K562 (cell line): Measurements from ENCODE around the gene PTP4A2.

Experiments used
- FOS ChIP-seq: IDR thresholded peaks from 3 replicates; pipeline ENCODE4 v1.6.1; 2011; ENCODE audit not compliant: insufficient read length; ENCODE audit errors: extremely low read depth
- FOXM1 ChIP-seq, 2 experiments: fragments of 450-650 bp in 1 of 2; sonication (generic) in 1 of 2; formaldehyde crosslinking in 1 of 2; IDR thresholded peaks; 2 replicates each; pipeline versions ENCODE4 v1.6.1 to v1.9.0; 2017 to 2022; ENCODE audit warnings: low read depth in 2 of 2, mild to moderate bottlenecking in 2 of 2, missing genetic modification reagents in 1 of 2, moderate library complexity in 1 of 2
- GABPA ChIP-seq: fragments of 200-800 bp; sonication (Bioruptor generic); conservative IDR thresholded peaks from 2 replicates; pipeline ENCODE4 v1.6.1; 2016; ENCODE audit warnings: low read depth, missing genetic modification characterization, missing compliant biosample characterization
- HDAC1 ChIP-seq, 2 experiments: fragments of 450-650 bp; IDR thresholded peaks; 2 replicates each; pipeline ENCODE4 v1.6.1; 2016 to 2017; ENCODE audit warnings: inconsistent platforms in 1 of 2, mild to moderate bottlenecking in 1 of 2, moderate library complexity in 1 of 2
- NELFE ChIP-seq: IDR thresholded peaks from 2 replicates; pipeline ENCODE4 v1.6.1; 2011; ENCODE audit warnings: mild to moderate bottlenecking; ENCODE audit not compliant: insufficient read depth, insufficient read length
- PHF8 ChIP-seq: fragments of 200-600 bp; sonication (generic); IDR thresholded peaks from 2 replicates; pipeline ENCODE4 v1.6.1; 2012; ENCODE audit warnings: mixed run types, mild to moderate bottlenecking, inconsistent platforms, low read length, moderate library complexity, borderline replicate concordance
- POLR2AphosphoS5 ChIP-seq: IDR thresholded peaks from 2 replicates; pipeline ENCODE4 v1.6.1; 2011; ENCODE audit warnings: mild to moderate bottlenecking, low read depth, low read length, moderate library complexity; ENCODE audit not compliant: control insufficient read depth, insufficient read depth
- SRF ChIP-seq, 2 experiments: fragments of 250-450, 450-650 bp in 1 of 2; sonication (Bioruptor Pico) in 1 of 2; sonication (generic) in 1 of 2; formaldehyde crosslinking; IDR thresholded peaks; 2 replicates each; pipeline versions ENCODE4 v1.5.0 to v1.5.1; 2020 to 2022; ENCODE audit warnings: mild to moderate bottlenecking in 1 of 2, missing genetic modification reagents in 1 of 2
- TBL1XR1 ChIP-seq, 2 experiments: IDR thresholded peaks; 2 replicates each; pipeline ENCODE4 v1.6.1; 2012; ENCODE audit warnings: improper control_type of control experiment in 2 of 2, low read length in 2 of 2, mild to moderate bottlenecking in 1 of 2
- TRIM25 ChIP-seq: fragments of 450-650 bp; IDR thresholded peaks from 2 replicates; pipeline ENCODE4 v1.7.0; 2016; ENCODE audit warnings: borderline replicate concordance
- ZKSCAN1 ChIP-seq: fragments of 150-350 bp; IDR thresholded peaks from 2 replicates; pipeline ENCODE4 v1.6.1; 2016; ENCODE audit warnings: low read depth, low read length
- ZZZ3 ChIP-seq: fragments of 450-650 bp; IDR thresholded peaks from 2 replicates; pipeline ENCODE4 v1.6.1; 2016; ENCODE audit warnings: antibody characterized with exemption, mild to moderate bottlenecking, moderate library complexity
- TF ChIP-seq, protein P1 (sequence below): fragments of 250-450 bp; sonication (Bioruptor Pico); IDR thresholded peaks from 2 replicates; pipeline ENCODE4 v1.4.0; 2020; ENCODE audit warnings: borderline replicate concordance
- TF ChIP-seq, protein P2 (sequence below), 3 experiments: IDR thresholded peaks in 2 of 3; conservative IDR thresholded peaks in 1 of 3; 2 replicates each; pipeline ENCODE4 v1.5.1; 2011 to 2012; ENCODE audit warnings: low read length in 3 of 3, mild to moderate bottlenecking in 3 of 3, control low read depth in 2 of 3, improper control_type of control experiment in 1 of 3, inconsistent platforms in 1 of 3, low read depth in 1 of 3, mixed read lengths in 1 of 3, moderate library complexity in 1 of 3; ENCODE audit not compliant: insufficient read depth in 2 of 3

- TF ChIP-seq TBL1XR1 (IDR thresholded peaks at IDR 0.05; ENCODE audit: low read length in 2 of 2) (no peak), POLR2AphosphoS5 (no peak), ZZZ3 (no peak), TRIM25 (no peak), NELFE (no peak), FOS (no peak), SRF (CRISPR knock-in tag; IDR thresholded peaks at IDR 0.05) (no peak), GABPA (tag) (no peak), HDAC1 (IDR thresholded peaks at IDR 0.05) (no peak), FOXM1 (IDR thresholded peaks at IDR 0.05; ENCODE audit: low read depth) (no peak), FOXM1 (CRISPR knock-in tag; IDR thresholded peaks at IDR 0.05; ENCODE audit: low read depth) (no peak), ZKSCAN1 (no peak), PHF8 (no peak)
- TF ChIP-seq, protein P1, sequence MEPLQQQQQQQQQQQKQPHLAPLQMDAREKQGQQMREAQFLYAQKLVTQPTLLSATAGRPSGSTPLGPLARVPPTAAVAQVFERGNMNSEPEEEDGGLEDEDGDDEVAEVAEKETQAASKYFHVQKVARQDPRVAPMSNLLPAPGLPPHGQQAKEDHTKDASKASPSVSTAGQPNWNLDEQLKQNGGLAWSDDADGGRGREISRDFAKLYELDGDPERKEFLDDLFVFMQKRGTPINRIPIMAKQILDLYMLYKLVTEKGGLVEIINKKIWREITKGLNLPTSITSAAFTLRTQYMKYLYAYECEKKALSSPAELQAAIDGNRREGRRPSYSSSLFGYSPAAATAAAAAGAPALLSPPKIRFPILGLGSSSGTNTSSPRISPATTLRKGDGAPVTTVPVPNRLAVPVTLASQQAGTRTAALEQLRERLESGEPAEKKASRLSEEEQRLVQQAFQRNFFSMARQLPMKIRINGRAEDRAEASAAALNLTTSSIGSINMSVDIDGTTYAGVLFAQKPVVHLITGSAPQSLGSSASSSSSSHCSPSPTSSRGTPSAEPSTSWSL = no peak
- TF ChIP-seq, protein P2, sequence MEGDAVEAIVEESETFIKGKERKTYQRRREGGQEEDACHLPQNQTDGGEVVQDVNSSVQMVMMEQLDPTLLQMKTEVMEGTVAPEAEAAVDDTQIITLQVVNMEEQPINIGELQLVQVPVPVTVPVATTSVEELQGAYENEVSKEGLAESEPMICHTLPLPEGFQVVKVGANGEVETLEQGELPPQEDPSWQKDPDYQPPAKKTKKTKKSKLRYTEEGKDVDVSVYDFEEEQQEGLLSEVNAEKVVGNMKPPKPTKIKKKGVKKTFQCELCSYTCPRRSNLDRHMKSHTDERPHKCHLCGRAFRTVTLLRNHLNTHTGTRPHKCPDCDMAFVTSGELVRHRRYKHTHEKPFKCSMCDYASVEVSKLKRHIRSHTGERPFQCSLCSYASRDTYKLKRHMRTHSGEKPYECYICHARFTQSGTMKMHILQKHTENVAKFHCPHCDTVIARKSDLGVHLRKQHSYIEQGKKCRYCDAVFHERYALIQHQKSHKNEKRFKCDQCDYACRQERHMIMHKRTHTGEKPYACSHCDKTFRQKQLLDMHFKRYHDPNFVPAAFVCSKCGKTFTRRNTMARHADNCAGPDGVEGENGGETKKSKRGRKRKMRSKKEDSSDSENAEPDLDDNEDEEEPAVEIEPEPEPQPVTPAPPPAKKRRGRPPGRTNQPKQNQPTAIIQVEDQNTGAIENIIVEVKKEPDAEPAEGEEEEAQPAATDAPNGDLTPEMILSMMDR (IDR thresholded peaks at IDR 0.05 in 2 of 3, conservative IDR thresholded peaks at IDR 0.05 in 1 of 3; ENCODE audit: insufficient read depth in 2 of 3, low read depth in 1 of 3, low read length in 3 of 3) = no peak
These were observed 68.7 kb downstream of the PTP4A2 start for GRCh38 chr1:31869449-31869848.
